NCI-H82 treated with DMSO at 0.1 percent for 48 hours (cell line): ENCODE data around the gene TSPAN3.

Experiments used
- DNase-seq: peaks from one replicate; lab custom pipeline; 2025; ENCODE audit not compliant: unreplicated experiment; lab: John Stamatoyannopoulos, UW

The TSPAN3 gene

GRCh38 chr15:77025083-77025901 is 45.6 kb downstream of the TSPAN3 start:
- no peak for DNase-seq

GRCh38 chr15:77024273-77025082 is 46.4 kb downstream of the TSPAN3 start:
- DNase-seq, result peak; percentile 51

GRCh38 chr15:77023576-77024272 is 47.2 kb downstream of the TSPAN3 start:
- DNase-seq, result no peak

- no peak for DNase-seq
These were observed 48.0 kb downstream of the TSPAN3 start for GRCh38 chr15:77022646-77023575.

GRCh38 chr15:77021803-77022381 is 49.0 kb downstream of the TSPAN3 start:
- no peak for DNase-seq

GRCh38 chr15:77021088-77021481 is 49.8 kb downstream of the TSPAN3 start:
- no peak for DNase-seq

- DNase-seq, result no peak
These were observed 50.4 kb downstream of the TSPAN3 start for GRCh38 chr15:77020348-77021087.

GRCh38 chr15:77019521-77020331 is 51.2 kb downstream of the TSPAN3 start:
- DNase-seq, result no peak

- DNase-seq, result no peak
These were observed 52.0 kb downstream of the TSPAN3 start for GRCh38 chr15:77018796-77019505.

- no peak for DNase-seq
These were observed 52.9 kb downstream of the TSPAN3 start for GRCh38 chr15:77017761-77018720.

GRCh38 chr15:77017091-77017660 is 53.7 kb downstream of the TSPAN3 start:
- DNase-seq, result no peak

GRCh38 chr15:77016321-77016695 is 54.6 kb downstream of the TSPAN3 start:
- no peak for DNase-seq

GRCh38 chr15:77015646-77016320 is 55.1 kb downstream of the TSPAN3 start:
- DNase-seq, result no peak

- no peak for DNase-seq
These were observed 56.5 kb downstream of the TSPAN3 start for GRCh38 chr15:77014132-77015081.

GRCh38 chr15:77013776-77014131 is 57.2 kb downstream of the TSPAN3 start:
- no peak for DNase-seq
